ENCODE results near the gene ZNF256.

DNA sequence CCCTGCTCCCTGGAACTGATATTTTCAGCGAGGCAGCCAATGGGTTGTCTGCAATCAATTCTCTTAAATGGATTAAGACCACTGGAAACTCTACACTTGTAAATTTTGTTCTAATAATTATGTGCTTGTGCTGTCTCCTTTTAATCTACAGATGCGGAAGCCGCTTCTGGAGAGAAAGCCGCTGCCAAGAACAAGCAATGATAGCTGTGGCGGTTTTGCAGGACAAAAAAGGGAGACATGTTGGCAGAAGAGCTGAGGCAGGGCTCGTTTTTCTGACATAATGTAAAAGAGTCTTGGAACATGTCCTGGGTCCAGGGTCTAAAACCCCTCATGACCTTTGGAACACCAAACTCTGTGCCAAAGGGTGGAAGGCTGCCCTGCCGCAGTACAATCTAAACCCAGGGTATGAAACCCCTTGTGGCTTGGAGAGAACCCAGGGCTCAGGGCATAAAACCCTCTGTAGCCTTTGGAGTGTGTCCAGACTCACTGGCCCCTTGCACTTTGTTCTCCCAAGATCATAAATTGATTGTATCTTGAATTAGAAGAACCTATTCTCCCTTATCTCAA is 43.8 kb downstream of the ZNF256 start:
- TF ChIP-seq, protein P1, sequence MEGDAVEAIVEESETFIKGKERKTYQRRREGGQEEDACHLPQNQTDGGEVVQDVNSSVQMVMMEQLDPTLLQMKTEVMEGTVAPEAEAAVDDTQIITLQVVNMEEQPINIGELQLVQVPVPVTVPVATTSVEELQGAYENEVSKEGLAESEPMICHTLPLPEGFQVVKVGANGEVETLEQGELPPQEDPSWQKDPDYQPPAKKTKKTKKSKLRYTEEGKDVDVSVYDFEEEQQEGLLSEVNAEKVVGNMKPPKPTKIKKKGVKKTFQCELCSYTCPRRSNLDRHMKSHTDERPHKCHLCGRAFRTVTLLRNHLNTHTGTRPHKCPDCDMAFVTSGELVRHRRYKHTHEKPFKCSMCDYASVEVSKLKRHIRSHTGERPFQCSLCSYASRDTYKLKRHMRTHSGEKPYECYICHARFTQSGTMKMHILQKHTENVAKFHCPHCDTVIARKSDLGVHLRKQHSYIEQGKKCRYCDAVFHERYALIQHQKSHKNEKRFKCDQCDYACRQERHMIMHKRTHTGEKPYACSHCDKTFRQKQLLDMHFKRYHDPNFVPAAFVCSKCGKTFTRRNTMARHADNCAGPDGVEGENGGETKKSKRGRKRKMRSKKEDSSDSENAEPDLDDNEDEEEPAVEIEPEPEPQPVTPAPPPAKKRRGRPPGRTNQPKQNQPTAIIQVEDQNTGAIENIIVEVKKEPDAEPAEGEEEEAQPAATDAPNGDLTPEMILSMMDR (IDR thresholded peaks at IDR 0.05 in 4 of 5, conservative IDR thresholded peaks at IDR 0.05 in 1 of 5) = no peak
- TF ChIP-seq POLR2A (IDR thresholded peaks at IDR 0.05) = no peak

Data from gastrocnemius medialis (tissue), 4 donors.